ENCODE data around the gene EML3. TPM values are rescaled to one million over a fixed set of nuclear protein-coding genes. Genes with fewer than 3 reads are reported as not detected.

The EML3 gene
- total and polyA plus RNA-seq, 2 of the 8 experiments (the other 6 are each of a cell fraction or from before 2014, with no cell fraction given): 19.2 to 29.9 TPM

DNA sequence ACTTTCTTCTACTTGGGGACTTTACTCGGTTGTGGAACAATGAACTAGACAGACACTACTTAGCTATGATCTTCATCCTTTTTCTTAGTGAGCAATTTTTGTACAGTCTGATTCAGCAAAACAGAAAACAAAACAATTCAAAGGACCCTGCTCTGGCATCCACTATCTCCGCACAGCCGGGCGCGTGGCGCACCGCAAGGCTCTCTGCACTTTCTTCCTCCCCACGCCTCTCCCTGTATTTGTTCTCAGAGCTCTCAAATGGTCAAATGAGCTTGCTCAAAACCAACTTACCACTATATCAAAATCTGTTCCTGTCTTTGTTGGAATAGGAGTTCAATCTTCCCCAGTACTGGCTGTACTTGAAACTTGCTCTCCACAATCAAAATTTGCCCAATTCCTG, 46.3 kb downstream of the EML3 start (continued):
- TF ChIP-seq SIRT6 (IDR thresholded peaks at IDR 0.05; ENCODE audit: low read length): no peak
- TF ChIP-seq, protein P1, sequence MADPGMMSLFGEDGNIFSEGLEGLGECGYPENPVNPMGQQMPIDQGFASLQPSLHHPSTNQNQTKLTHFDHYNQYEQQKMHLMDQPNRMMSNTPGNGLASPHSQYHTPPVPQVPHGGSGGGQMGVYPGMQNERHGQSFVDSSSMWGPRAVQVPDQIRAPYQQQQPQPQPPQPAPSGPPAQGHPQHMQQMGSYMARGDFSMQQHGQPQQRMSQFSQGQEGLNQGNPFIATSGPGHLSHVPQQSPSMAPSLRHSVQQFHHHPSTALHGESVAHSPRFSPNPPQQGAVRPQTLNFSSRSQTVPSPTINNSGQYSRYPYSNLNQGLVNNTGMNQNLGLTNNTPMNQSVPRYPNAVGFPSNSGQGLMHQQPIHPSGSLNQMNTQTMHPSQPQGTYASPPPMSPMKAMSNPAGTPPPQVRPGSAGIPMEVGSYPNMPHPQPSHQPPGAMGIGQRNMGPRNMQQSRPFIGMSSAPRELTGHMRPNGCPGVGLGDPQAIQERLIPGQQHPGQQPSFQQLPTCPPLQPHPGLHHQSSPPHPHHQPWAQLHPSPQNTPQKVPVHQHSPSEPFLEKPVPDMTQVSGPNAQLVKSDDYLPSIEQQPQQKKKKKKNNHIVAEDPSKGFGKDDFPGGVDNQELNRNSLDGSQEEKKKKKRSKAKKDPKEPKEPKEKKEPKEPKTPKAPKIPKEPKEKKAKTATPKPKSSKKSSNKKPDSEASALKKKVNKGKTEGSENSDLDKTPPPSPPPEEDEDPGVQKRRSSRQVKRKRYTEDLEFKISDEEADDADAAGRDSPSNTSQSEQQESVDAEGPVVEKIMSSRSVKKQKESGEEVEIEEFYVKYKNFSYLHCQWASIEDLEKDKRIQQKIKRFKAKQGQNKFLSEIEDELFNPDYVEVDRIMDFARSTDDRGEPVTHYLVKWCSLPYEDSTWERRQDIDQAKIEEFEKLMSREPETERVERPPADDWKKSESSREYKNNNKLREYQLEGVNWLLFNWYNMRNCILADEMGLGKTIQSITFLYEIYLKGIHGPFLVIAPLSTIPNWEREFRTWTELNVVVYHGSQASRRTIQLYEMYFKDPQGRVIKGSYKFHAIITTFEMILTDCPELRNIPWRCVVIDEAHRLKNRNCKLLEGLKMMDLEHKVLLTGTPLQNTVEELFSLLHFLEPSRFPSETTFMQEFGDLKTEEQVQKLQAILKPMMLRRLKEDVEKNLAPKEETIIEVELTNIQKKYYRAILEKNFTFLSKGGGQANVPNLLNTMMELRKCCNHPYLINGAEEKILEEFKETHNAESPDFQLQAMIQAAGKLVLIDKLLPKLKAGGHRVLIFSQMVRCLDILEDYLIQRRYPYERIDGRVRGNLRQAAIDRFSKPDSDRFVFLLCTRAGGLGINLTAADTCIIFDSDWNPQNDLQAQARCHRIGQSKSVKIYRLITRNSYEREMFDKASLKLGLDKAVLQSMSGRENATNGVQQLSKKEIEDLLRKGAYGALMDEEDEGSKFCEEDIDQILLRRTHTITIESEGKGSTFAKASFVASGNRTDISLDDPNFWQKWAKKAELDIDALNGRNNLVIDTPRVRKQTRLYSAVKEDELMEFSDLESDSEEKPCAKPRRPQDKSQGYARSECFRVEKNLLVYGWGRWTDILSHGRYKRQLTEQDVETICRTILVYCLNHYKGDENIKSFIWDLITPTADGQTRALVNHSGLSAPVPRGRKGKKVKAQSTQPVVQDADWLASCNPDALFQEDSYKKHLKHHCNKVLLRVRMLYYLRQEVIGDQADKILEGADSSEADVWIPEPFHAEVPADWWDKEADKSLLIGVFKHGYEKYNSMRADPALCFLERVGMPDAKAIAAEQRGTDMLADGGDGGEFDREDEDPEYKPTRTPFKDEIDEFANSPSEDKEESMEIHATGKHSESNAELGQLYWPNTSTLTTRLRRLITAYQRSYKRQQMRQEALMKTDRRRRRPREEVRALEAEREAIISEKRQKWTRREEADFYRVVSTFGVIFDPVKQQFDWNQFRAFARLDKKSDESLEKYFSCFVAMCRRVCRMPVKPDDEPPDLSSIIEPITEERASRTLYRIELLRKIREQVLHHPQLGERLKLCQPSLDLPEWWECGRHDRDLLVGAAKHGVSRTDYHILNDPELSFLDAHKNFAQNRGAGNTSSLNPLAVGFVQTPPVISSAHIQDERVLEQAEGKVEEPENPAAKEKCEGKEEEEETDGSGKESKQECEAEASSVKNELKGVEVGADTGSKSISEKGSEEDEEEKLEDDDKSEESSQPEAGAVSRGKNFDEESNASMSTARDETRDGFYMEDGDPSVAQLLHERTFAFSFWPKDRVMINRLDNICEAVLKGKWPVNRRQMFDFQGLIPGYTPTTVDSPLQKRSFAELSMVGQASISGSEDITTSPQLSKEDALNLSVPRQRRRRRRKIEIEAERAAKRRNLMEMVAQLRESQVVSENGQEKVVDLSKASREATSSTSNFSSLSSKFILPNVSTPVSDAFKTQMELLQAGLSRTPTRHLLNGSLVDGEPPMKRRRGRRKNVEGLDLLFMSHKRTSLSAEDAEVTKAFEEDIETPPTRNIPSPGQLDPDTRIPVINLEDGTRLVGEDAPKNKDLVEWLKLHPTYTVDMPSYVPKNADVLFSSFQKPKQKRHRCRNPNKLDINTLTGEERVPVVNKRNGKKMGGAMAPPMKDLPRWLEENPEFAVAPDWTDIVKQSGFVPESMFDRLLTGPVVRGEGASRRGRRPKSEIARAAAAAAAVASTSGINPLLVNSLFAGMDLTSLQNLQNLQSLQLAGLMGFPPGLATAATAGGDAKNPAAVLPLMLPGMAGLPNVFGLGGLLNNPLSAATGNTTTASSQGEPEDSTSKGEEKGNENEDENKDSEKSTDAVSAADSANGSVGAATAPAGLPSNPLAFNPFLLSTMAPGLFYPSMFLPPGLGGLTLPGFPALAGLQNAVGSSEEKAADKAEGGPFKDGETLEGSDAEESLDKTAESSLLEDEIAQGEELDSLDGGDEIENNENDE (IDR thresholded peaks at IDR 0.05; ENCODE audit: insufficient replicate concordance, low read length): no peak
- TF ChIP-seq GTF2F1 (IDR thresholded peaks at IDR 0.05; ENCODE audit: borderline replicate concordance, low read depth, low read length): no peak
